Endothelial cell of umbilical vein (primary cell): Measurements from ENCODE around the gene ADCY5. TPM values are rescaled to one million over a fixed set of nuclear protein-coding genes. Genes with fewer than 3 reads are reported as not detected.

Experiments
- BruUV-seq: library from RNA; stranded (reverse); fragments of 400-500 nt; replicated peaks from 2 replicates; lab custom pipeline; 2021; lab: Mats Ljungman, UMichigan
- CTCF ChIA-PET: fragments of 300-600, 350-600 bp; sonication (Branson Sonifier 250); formaldehyde crosslinking; loops from one replicate; lab custom pipeline; 2021; ENCODE audit warnings: antibody characterized with exemption, inconsistent platforms; lab: Charles Lee
- POLR2A ChIA-PET: fragments of 300-600, 350-600 bp; sonication (Branson Sonifier 250); formaldehyde crosslinking; loops from one replicate; lab custom pipeline; 2021; ENCODE audit warnings: antibody characterized with exemption, inconsistent platforms; lab: Charles Lee
- DNase-seq: peaks from one replicate; pipeline ENCODE4 v3.0.0-alpha.2; 2011; ENCODE audit warnings: low read depth, low spot score
- FAIRE-seq: peaks from 2 replicates; lab custom pipeline; 2011; peaks lifted over from hg19 to GRCh38; lab: Jason Lieb, UNC
- H2AFZ ChIP-seq: 2 replicates; pipeline ENCODE4 v1.6.0; 2012; ENCODE audit warnings: low read depth, low read length, control low read depth, inconsistent platforms
- H3K27ac ChIP-seq: 2 replicates; pipeline ENCODE4 v1.5.1; 2011; ENCODE audit warnings: low read depth, mild to moderate bottlenecking, control low read depth, low read length, moderate library complexity; ENCODE audit not compliant: insufficient read depth
- H3K27me3 ChIP-seq, 2 experiments: 2 replicates each; pipeline versions ENCODE4 v1.6.0 to v1.6.1; 2011; ENCODE audit warnings: low read length in 2 of 2, mixed read lengths in 1 of 2; ENCODE audit not compliant: control insufficient read depth in 2 of 2, insufficient read depth in 2 of 2
- H3K36me3 ChIP-seq, 2 experiments: 2 replicates in 1 of 2; 3 replicates in 1 of 2; pipeline ENCODE4 v1.5.1; 2011; ENCODE audit warnings: low read length in 2 of 2, mild to moderate bottlenecking in 1 of 2, moderate library complexity in 1 of 2; ENCODE audit not compliant: control insufficient read depth in 2 of 2, insufficient read depth in 2 of 2; ENCODE audit errors: extremely low read depth in 1 of 2
- H3K4me1 ChIP-seq: 3 replicates; pipeline ENCODE4 v1.5.1; 2011; ENCODE audit warnings: mild to moderate bottlenecking, low read length; ENCODE audit not compliant: control insufficient read depth, insufficient read depth; ENCODE audit errors: extremely low read depth
- H3K4me2 ChIP-seq: 2 replicates; pipeline ENCODE4 v1.6.1; 2011; ENCODE audit warnings: low read length, control low read depth, mixed read lengths; ENCODE audit not compliant: insufficient read depth
- H3K4me3 ChIP-seq, 3 experiments: fragments of 200-600 bp in 1 of 3; sonication (generic), shearing (Covaris generic) in 1 of 3; replicated peaks in 1 of 3; 2 replicates each; pipeline ENCODE4 v1.5.1; 2011 to 2016; ENCODE audit warnings: control low read depth in 3 of 3, low read length in 3 of 3, mild to moderate bottlenecking in 2 of 3, inconsistent platforms in 1 of 3, low read depth in 1 of 3, moderate library complexity in 1 of 3; ENCODE audit not compliant: insufficient read depth in 1 of 3
- H3K79me2 ChIP-seq: 2 replicates; pipeline ENCODE4 v1.6.0; 2012; ENCODE audit warnings: low read length, inconsistent platforms; ENCODE audit not compliant: control insufficient read depth, insufficient read depth
- H3K9ac ChIP-seq: replicated peaks from 2 replicates; pipeline ENCODE3; 2011; ENCODE audit warnings: low read length, control low read depth; ENCODE audit not compliant: insufficient read depth; ENCODE audit errors: extremely low read depth
- H3K9me1 ChIP-seq: replicated peaks from 3 replicates; pipeline ENCODE4 v1.6.0; 2011; ENCODE audit warnings: mild to moderate bottlenecking, low read length; ENCODE audit not compliant: control insufficient read depth, insufficient read depth; ENCODE audit errors: extremely low read depth
- H3K9me3 ChIP-seq: replicated peaks from 2 replicates; pipeline ENCODE4 v1.5.1; 2012; ENCODE audit warnings: low read length, inconsistent platforms; ENCODE audit not compliant: control insufficient read depth, insufficient read depth
- H4K20me1 ChIP-seq: replicated peaks from 2 replicates; pipeline ENCODE3; 2011; ENCODE audit warnings: mild to moderate bottlenecking, low read length; ENCODE audit not compliant: control insufficient read depth, insufficient read depth; ENCODE audit errors: extremely low read depth
- CTCF ChIP-seq, 2 donors: IDR thresholded peaks; 1 replicate in 1 of 2; 2 replicates in 1 of 2; pipeline ENCODE4 v1.5.1; 2011; ENCODE audit warnings: low read length in 2 of 2, mild to moderate bottlenecking in 2 of 2, moderate library complexity in 2 of 2, control low read depth in 1 of 2, inconsistent platforms in 1 of 2, low read depth in 1 of 2; ENCODE audit not compliant: insufficient read depth in 1 of 2; ENCODE audit errors: extremely low read depth in 1 of 2
- FOS ChIP-seq: IDR thresholded peaks from 2 replicates; pipeline ENCODE4 v1.6.1; 2011; ENCODE audit warnings: mild to moderate bottlenecking, low read length, moderate library complexity, borderline replicate concordance; ENCODE audit not compliant: insufficient read depth
- GATA2 ChIP-seq: IDR thresholded peaks from 2 replicates; pipeline ENCODE4 v1.7.0; 2011; ENCODE audit warnings: low read depth, mild to moderate bottlenecking, moderate library complexity, mixed read lengths, low read length; ENCODE audit not compliant: insufficient read length, insufficient read depth
- MAX ChIP-seq: IDR thresholded peaks from 2 replicates; pipeline ENCODE4 v1.6.1; 2011; ENCODE audit not compliant: insufficient read depth, insufficient read length
- MYC ChIP-seq: IDR thresholded peaks from one replicate; pipeline ENCODE4 v1.6.1; 2011; ENCODE audit warnings: mild to moderate bottlenecking, low read depth, low read length
- POLR2A ChIP-seq: IDR thresholded peaks from 2 replicates; pipeline ENCODE4 v1.6.1; 2012; ENCODE audit warnings: low read depth, mild to moderate bottlenecking, control low read depth, low read length
- dilution Hi-C: fragments of 300-500 bp; cut with MboI; formaldehyde crosslinking; loops from one replicate; pipeline ENCODE4 v1.15.0; 2019; ENCODE audit warnings: low sequenced_read_pairs; ENCODE audit not compliant: extremely low pct_ligation_motif_present
- intact Hi-C: fragments of 100-400 bp; cut with micrococcal nuclease; formaldehyde crosslinking; loops from one replicate; pipeline ENCODE4 v1.10.0; 2022
- polyA plus RNA-seq, 4 experiments: library from polyadenylated mRNA; depleted of rRNA in 3 of 4; stranded (reverse) in 3 of 4; unstranded in 1 of 4; fragments of >200 nt; gene quantifications; 2 replicates each; pipeline versions ENCODE4 v1.2.1 to v1.2.3, GENCODE V29; 2011 to 2012; ENCODE audit warnings: missing spikeins in 1 of 4
- total RNA-seq: library from RNA; stranded (reverse); gene quantifications from 2 replicates; pipeline ENCODE4 v1.2.3, GENCODE V29; 2021

ADCY5 gene
- total and polyA plus RNA-seq, 2 donors (not counting 3 experiments of a cell fraction or from before 2014, with no cell fraction given) = 0.01 TPM; not detected in 1

GRCh38 chr3:123371859-123372685, 76.8 kb downstream of the ADCY5 start:
- peaks cover 6 to 7% of the 10 kb centered on the region in 2 experiments for H3K27me3 ChIP-seq
- no peaks in the 10 kb centered on the region for H3K9me1 ChIP-seq
- intact Hi-C loops (no loop called here), dilution Hi-C loops (no loop called here)
- no peaks in the 10 kb centered on the region for H4K20me1 ChIP-seq
- no peaks in the 10 kb centered on the region for H3K9me3 ChIP-seq
- no peaks in the 10 kb centered on the region for H3K4me1 ChIP-seq
- H3K4me2 ChIP-seq = no peak overlapping the region
- no peak overlapping the region for H3K4me3 ChIP-seq
- no peak overlapping the region for H3K27ac ChIP-seq
- no peaks in the 10 kb centered on the region for H3K36me3 ChIP-seq
- BruUV-seq = no TSS peak
- FAIRE-seq (no peak), DNase-seq (no peak)
- ChIA-PET CTCF (interaction anchor here (1.1 to 1.3 kb wide), 2 partner anchors 14 to 187 kb away, joined by 3 read pairs; no protein-coding TSS in a partner anchor), POLR2A (no interaction called here)
- TF ChIP-seq CTCF (IDR thresholded peaks at IDR 0.05; ENCODE audit: extremely low read depth in 1 of 2, insufficient read depth in 1 of 2, low read depth in 1 of 2, low read length in 2 of 2) (no peak), MYC (no peak), FOS (no peak), MAX (no peak), POLR2A (no peak), GATA2 (no peak)
- no peak overlapping the region for H2AFZ ChIP-seq
- H3K79me2 ChIP-seq = no peaks in the 10 kb centered on the region
- no peak overlapping the region for H3K9ac ChIP-seq
